ENCODE results near the gene SVIL.
A peak's percentile ranks its signal among the peaks of the same experiment; 100 is the strongest.
"Not testable (repeated sequence)": the region's sequence is repeated elsewhere in the genome, so short reads cannot be mapped to it uniquely, and the experiment has no call there.

Gene SVIL

DNA sequence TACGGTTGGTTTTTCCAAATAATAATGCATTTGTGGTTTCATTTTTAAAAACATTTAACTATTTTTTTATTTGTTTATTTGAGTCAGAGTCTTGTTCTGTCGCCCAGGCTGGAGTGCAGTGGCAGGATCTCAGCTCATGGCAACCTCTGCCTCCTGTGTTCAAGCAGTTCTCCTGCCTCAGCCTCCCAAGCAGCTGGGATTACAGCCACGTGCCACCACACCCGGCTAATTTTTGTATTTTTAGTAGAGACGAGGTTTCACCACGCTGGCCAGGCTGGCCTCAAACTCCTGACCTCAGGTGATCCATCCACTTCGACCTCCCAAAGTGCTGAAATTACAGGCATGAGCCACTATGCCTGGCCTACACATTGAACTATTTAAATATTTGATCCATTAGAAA is 28.1 kb downstream of the SVIL start:
- not testable (repeated sequence) for DNase-seq (ENCODE audit: insufficient read length, low spot score); FAIRE-seq

- no peak for FAIRE-seq
- DNase-seq (ENCODE audit: insufficient read length, low spot score): no peak
Measured at GRCh38 chr10:29604291-29604825, 30.4 kb downstream of the SVIL start.

DNA sequence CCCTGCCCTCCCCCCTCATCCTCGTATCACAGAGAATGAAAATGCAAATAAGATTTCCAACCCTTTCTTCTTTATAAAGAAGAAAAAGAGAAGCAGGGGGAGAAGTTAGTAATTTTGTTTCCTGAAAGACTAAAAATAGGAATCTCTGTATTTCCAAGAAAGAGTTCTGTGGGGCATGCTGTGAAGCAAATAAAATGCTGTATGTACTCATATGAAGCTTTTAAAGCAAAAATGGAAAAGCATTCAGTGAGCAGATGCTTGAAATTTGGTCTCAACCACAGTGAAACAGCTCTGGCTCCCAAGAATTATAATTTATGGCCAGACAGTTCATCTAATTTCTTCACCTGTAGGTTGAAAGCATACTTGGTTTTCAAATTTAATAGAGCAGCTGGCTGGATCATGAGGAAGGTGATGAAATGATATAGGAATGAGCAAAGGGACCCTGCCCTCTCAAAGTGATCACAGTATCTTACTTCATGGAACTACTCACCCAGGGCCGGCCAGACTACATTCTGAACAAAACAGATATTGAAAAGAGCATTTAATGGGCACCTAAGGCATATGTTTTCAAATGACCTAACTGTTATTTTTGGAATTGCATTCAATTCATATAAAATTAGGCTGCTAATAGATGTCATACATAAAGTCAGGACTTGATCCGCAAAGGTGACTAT is 31.4 kb downstream of the SVIL start:
- FAIRE-seq: no peak
- no peak for DNase-seq (ENCODE audit: insufficient read length, low spot score)

DNA sequence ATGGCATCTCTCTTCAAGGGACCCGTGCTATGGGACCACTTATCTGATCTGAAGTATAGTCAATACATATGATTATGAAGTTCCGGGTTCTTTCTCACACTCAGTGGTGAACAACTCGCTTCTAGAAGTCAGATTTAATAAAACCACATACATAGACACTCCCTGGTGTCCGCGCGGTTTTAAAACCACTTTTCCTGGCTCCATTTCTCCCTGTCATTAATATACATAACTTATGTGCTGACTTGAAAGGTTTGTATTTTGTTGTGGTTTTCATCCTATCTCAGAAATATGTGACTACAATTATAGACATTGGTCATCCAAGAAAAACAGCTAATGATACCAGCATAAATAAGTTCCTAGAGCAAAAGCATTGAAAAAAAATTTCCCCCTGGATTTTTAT is 34.0 kb downstream of the SVIL start:
- no peak for DNase-seq (ENCODE audit: insufficient read length, low spot score)
- no peak for FAIRE-seq

DNA sequence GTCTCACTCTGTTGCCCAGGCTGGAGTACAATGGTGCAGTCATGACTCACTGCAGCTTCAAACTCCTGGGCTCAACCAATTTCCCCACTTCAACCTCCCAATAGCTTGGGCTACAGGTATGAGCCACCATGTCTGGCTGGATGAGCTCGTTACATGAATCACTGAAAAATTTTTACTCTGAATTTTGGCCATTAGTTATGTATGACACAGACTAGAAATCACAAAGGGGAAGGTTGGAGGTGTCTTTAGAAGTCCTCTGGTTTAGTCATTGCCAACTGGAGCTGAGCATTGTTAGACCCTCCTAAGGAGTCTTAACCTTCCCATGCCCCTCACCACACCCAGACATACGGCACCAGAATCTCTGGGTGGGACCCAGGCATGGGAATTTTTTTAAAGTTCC is 34.7 kb downstream of the SVIL start:
- DNase-seq (ENCODE audit: insufficient read length, low spot score) (no peak), FAIRE-seq (no peak)

- DNase-seq (ENCODE audit: insufficient read length, low spot score): no peak
- peak; percentile 64 for FAIRE-seq
Measured at GRCh38 chr10:29598851-29599311, 35.9 kb downstream of the SVIL start.

GRCh38 chr10:29596826-29597225 is 37.9 kb downstream of the SVIL start:
- peak; percentile 58 for FAIRE-seq
- no peak for DNase-seq (ENCODE audit: insufficient read length, low spot score)

GRCh38 chr10:29596356-29596755 is 38.4 kb downstream of the SVIL start:
- no peak for DNase-seq (ENCODE audit: insufficient read length, low spot score)
- FAIRE-seq: peak; percentile 48

DNA sequence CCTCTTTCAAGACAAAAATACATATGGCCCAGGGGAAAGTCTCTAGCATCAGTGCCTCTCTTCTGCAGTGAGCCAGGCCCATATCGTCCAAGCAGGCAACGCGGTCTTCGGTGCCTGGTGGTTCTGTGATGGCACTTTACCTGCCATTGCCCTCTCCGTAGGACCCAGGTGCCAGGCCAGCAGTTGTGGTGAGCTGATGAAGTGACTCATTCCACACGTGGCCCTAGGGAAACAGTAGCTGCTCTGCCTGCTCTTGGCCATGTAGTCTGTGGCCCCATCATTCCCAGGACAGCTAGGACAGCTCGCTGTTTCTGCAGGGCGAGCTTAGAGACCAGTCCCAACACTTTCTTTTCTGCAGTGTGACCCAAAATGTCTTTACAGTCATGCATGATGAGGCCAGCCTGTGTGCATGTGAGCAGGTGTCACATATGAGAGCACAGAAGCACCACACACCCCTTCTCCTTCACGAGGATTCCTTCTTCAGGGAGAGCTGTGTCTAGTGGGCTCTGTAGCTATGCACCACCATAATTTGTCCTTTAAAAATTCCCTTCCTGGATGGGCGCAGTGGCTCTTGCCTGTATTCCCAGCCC is 39.0 kb downstream of the SVIL start:
- FAIRE-seq (peak; percentile 42), DNase-seq (ENCODE audit: insufficient read length, low spot score) (no peak)

GRCh38 chr10:29595146-29595545 is 39.6 kb downstream of the SVIL start:
- DNase-seq (ENCODE audit: insufficient read length, low spot score): no peak
- no peak for FAIRE-seq

DNA sequence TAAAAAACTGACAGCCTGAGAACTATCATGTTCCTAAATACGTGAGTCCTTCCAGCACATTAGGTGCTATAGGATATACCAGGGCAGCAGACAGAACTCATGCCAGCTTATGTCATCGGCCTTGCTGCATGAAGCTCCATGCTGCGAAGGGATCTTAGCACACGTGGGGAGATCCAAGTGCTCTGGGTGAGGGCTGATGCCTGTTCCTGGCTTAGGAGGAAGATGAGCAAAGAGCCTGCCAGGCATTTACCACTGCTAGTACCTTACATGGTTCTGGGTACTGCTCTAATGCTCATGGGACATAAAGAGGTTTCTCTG is 43.2 kb downstream of the SVIL start:
- no peak for DNase-seq (ENCODE audit: insufficient read length, low spot score)
- FAIRE-seq: no peak

GRCh38 chr10:29590915-29591650 is 43.7 kb downstream of the SVIL start:
- DNase-seq (ENCODE audit: insufficient read length, low spot score) (no peak), FAIRE-seq (no peak)

DNA sequence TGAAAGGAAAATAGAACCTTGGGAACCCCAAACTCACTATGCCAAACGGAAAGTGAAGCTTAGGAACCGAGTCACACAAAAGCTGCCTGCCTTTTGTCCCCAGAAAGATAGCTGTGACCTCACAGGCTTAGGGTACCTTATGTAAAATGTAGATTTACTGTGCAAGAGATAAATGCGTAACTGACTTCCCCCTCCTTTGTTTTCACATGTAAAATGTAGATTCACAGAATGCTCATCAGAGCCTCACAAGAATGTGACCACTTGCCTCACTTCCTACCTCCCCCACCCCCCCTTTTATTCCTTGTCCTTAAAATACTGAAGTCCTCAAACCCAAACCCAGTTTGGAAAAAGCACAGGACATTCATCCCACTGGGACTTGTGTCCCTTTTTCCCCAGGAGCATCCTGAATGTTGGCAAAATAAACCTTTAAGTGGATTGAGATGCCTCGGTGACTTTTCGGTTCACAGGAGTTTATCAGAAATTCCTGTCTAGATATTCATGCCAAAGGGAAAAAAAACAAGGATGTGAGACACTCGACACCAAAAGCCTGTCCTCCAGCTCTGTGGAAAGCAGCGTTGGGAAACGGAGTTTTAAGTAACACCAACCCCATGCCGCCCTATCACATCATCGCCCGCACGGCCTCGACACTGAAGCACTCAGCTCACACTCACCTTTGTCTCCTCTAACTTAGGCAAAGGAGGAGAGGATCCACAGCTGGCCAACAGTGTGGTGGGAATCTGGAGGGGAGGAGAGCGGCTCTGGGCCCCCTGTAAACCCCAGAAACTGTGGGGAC is 45.9 kb downstream of the SVIL start:
- FAIRE-seq (peak; percentile 55), DNase-seq (ENCODE audit: insufficient read length, low spot score) (no peak)

DNA sequence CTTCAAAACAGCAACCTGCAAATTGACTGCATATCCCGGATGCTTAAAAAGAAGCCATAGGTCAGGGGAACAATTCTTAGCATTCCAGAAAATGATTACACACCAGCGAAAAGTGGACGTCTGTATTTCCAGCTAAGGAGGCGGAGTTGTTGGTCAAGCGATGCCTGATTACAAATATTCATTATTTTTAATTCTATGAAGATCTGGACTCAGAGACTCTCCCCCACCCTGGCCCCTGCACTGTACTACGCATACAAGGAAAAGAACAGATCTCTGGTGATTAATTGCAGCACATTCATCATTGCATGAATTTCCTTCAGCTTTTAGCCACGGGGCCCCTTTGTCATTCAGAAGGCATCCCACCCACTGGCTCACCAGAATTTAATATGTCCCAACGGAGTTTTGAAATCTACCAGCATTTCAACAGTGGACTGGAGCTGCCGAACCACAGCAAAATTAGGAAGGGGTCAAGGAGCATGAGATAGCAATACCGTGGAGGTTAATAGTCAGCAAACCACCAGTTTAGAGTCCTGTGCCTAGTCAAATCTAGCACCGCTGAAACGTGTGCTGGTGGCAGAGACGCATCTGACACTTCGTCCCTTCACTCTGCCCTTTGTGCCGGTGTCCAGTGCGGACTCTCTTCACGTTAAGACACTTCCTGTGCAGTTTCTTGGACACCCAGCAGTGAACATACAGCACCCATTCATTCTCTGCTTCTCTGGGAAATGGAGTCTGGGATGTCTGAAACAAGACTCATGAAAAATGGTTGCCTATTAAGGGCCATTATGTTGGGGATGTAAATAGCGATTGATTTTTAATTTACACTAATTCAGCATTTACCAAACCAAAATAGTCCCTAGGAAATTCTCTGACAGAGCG is 46.8 kb downstream of the SVIL start:
- peak; percentile 37 for DNase-seq (ENCODE audit: insufficient read length, low spot score)
- FAIRE-seq: peak; percentile 48

DNA sequence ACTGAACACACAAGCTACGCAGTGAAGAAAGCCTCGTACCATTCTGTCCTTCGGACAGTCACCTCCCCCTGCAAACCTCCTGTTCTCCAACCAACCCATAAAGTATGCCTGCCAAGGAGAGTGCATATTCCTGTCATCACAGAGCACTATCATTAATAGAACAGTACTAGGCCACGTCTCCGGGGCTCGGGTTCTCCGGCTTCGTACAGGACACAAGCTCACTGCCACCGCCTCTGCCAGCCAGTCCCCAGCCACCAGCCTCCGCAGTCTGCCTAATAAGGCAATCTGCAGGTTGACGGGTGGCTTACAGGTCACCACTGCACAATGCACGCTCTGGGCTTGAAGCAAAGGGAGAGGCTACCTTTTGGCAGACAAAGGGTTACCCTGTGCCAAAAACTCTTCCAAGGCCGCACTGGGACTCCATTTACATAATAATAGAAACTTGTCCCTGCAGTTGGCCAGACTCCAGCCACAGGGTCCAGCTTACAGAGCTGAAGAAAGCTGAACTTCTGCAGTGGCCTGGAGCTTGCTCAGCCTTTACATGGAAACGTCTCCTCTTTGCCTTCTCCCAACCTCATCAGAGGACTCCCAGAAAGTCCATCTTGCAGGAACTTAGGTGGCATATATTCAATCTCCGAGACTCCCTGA is 47.5 kb downstream of the SVIL start:
- peak; percentile 4 for FAIRE-seq

GRCh38 chr10:29586509-29586908 is 48.3 kb downstream of the SVIL start:
- no peak for FAIRE-seq
- no peak for DNase-seq (ENCODE audit: insufficient read length, low spot score)

More for the DNA sequence above, 47.5 kb downstream of the SVIL start:
- DNase-seq (ENCODE audit: insufficient read length, low spot score): not testable (repeated sequence)

DNA sequence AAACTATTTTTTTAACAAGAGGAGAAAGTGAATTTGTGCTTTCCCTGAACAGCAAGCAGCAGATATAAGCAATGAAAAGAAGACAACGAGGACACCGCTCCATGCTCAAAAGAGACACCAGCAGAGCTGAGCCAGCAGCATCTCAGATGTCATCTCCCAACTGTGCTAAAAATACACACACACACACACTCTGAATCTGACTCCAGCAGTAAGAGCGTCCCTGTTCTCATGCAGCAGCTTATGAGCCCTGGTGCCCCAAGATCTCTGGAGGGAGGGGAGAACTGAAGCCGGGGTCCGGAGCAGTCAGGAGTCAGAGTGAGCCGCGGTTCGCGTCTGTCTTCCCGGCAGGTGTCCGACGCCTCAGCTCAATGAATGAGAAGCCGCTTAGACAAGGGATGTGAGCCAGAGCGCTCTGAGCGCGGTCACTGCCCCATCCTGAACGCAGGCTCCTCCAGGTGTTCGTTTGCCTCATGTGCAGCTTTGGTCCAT is 49.2 kb downstream of the SVIL start:
- FAIRE-seq (no peak), DNase-seq (ENCODE audit: insufficient read length, low spot score) (no peak)

- DNase-seq (ENCODE audit: insufficient read length, low spot score): no peak
- FAIRE-seq: no peak
Measured at GRCh38 chr10:29584436-29584835, 50.3 kb downstream of the SVIL start.

DNA sequence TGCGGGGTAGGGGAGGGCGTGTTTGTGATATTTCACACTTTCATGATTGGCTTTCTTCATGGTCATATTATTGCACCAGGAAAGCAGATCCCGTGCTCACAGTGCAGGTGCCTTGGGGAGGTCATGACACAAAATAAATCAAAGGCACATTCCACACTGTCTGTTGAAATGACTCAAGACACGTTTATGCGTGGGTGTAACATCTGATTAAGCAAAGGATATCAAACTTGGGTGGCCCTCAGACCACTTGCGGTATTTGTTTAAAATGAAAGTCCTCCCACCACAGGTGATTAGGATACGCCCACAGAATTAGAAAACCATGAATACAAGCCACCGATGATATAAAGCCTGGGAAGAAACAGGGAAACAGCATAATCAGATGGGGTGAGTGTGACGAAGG is 51.1 kb downstream of the SVIL start:
- FAIRE-seq: peak; percentile 33
- no peak for DNase-seq (ENCODE audit: insufficient read length, low spot score)
